ENCODE data around the gene MRPL45.

DNA sequence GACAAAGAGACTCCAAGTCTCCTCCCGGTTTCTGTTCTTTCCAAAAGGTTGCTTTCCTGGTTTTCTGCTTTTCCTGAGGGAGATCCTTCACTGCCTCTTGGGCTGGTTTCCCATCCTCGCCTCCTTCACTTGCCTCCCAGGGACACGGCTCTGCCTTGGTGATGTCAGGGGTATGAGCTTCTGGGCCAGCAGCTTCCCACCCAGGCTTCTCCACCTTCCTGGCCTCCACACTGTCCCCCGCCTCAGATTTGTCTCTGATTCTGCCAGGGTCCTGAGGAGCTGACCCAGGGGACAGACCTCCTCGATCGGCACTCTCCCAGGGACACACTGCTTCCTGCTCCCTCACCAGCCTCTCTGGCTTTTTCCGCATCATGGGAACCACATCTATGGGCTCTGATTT, 32.3 kb downstream of the MRPL45 start:
- TF ChIP-seq NFXL1 (IDR thresholded peaks at IDR 0.05; ENCODE audit: borderline replicate concordance), result no peak
- TF ChIP-seq, protein P1, sequence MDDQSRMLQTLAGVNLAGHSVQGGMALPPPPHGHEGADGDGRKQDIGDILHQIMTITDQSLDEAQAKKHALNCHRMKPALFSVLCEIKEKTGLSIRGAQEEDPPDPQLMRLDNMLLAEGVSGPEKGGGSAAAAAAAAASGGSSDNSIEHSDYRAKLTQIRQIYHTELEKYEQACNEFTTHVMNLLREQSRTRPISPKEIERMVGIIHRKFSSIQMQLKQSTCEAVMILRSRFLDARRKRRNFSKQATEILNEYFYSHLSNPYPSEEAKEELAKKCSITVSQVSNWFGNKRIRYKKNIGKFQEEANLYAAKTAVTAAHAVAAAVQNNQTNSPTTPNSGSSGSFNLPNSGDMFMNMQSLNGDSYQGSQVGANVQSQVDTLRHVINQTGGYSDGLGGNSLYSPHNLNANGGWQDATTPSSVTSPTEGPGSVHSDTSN (IDR thresholded peaks at IDR 0.05; ENCODE audit: insufficient replicate concordance, low read depth, low read length), result no peak
- TF ChIP-seq KDM1A (IDR thresholded peaks at IDR 0.05; ENCODE audit: borderline replicate concordance), result no peak
- TF ChIP-seq EP300 (IDR thresholded peaks at IDR 0.05; ENCODE audit: borderline replicate concordance in 1 of 2, control insufficient read depth in 1 of 2, low read depth in 2 of 2, low read length in 2 of 2), result no peak
- no peak for TF ChIP-seq CHD2 (IDR thresholded peaks at IDR 0.05; ENCODE audit: borderline replicate concordance, low read depth, low read length)
- TF ChIP-seq POLR2A (IDR thresholded peaks at IDR 0.05; ENCODE audit: low read depth, low read length), result no peak
- TF ChIP-seq, protein P2, sequence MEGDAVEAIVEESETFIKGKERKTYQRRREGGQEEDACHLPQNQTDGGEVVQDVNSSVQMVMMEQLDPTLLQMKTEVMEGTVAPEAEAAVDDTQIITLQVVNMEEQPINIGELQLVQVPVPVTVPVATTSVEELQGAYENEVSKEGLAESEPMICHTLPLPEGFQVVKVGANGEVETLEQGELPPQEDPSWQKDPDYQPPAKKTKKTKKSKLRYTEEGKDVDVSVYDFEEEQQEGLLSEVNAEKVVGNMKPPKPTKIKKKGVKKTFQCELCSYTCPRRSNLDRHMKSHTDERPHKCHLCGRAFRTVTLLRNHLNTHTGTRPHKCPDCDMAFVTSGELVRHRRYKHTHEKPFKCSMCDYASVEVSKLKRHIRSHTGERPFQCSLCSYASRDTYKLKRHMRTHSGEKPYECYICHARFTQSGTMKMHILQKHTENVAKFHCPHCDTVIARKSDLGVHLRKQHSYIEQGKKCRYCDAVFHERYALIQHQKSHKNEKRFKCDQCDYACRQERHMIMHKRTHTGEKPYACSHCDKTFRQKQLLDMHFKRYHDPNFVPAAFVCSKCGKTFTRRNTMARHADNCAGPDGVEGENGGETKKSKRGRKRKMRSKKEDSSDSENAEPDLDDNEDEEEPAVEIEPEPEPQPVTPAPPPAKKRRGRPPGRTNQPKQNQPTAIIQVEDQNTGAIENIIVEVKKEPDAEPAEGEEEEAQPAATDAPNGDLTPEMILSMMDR (IDR thresholded peaks at IDR 0.05 in 2 of 3, conservative IDR thresholded peaks at IDR 0.05 in 1 of 3; ENCODE audit: control insufficient read depth in 2 of 3, extremely low read depth in 1 of 3, insufficient read depth in 1 of 3, low read depth in 3 of 3, low read length in 3 of 3), result no peak
- no peak for TF ChIP-seq YY1 (IDR thresholded peaks at IDR 0.05; ENCODE audit: low read depth, low read length)
- no peak for TF ChIP-seq TAF1 (IDR thresholded peaks at IDR 0.05; ENCODE audit: borderline replicate concordance, low read depth, low read length)

All from GM12878 (cell line).